HepG2 (cell line): Measurements from ENCODE around the gene GNPAT. TPM values are rescaled to one million over a fixed set of nuclear protein-coding genes. Genes with fewer than 3 reads are reported as not detected.

Experiments
- AHR ChIP-seq: IDR thresholded peaks from 2 replicates; pipeline ENCODE4 v1.6.1; 2018; ENCODE audit warnings: missing genetic modification reagents, missing compliant biosample characterization
- ATF6 ChIP-seq: sonication (generic); formaldehyde crosslinking; conservative IDR thresholded peaks from 2 replicates; pipeline ENCODE4 v1.4.0; 2020; ENCODE audit warnings: missing genetic modification reagents
- BRD4 ChIP-seq: sonication (generic); formaldehyde crosslinking; IDR thresholded peaks from 2 replicates; pipeline ENCODE4 v1.4.0; 2020; ENCODE audit warnings: missing genetic modification reagents
- CBX1 ChIP-seq: IDR thresholded peaks from one replicate; pipeline ENCODE4 v1.6.1; 2016; ENCODE audit warnings: antibody characterized with exemption, low read depth
- GZF1 ChIP-seq: sonication (generic); formaldehyde crosslinking; IDR thresholded peaks from 2 replicates; pipeline ENCODE4 v1.5.1; 2020; ENCODE audit warnings: mild to moderate bottlenecking, missing genetic modification reagents
- HNRNPH1 ChIP-seq: fragments of 200-400 bp; formaldehyde crosslinking; optimal IDR thresholded peaks from 2 replicates; pipeline ENCODE3; 2017; ENCODE audit warnings: mild to moderate bottlenecking, low read depth, low read length
- HNRNPLL ChIP-seq: fragments of 200-400 bp; formaldehyde crosslinking; IDR thresholded peaks from 2 replicates; pipeline ENCODE4 v1.6.1; 2017; ENCODE audit warnings: mild to moderate bottlenecking, low read depth, low read length; ENCODE audit not compliant: poor library complexity, severe bottlenecking
- ISX ChIP-seq: sonication (generic); formaldehyde crosslinking; conservative IDR thresholded peaks from 2 replicates; pipeline ENCODE4 v1.5.0; 2020; ENCODE audit warnings: missing genetic modification reagents
- KDM2A ChIP-seq: sonication (generic); formaldehyde crosslinking; IDR thresholded peaks from 2 replicates; pipeline ENCODE4 v1.4.0; 2020; ENCODE audit warnings: low read depth, missing genetic modification reagents, borderline replicate concordance
- KLF6 ChIP-seq: IDR thresholded peaks from 2 replicates; pipeline ENCODE4 v1.8.0; 2016; ENCODE audit warnings: missing biosample characterization, missing genetic modification reagents
- MAF1 ChIP-seq: sonication (generic); formaldehyde crosslinking; IDR thresholded peaks from 2 replicates; pipeline ENCODE4 v1.5.0; 2020; ENCODE audit warnings: missing genetic modification reagents, borderline replicate concordance
- MEIS2 ChIP-seq: sonication (generic); formaldehyde crosslinking; IDR thresholded peaks from 2 replicates; pipeline ENCODE4 v1.9.0; 2021; ENCODE audit warnings: mild to moderate bottlenecking, missing genetic modification reagents
- MYNN ChIP-seq: sonication (generic); formaldehyde crosslinking; IDR thresholded peaks from 2 replicates; pipeline ENCODE4 v1.4.0; 2020; ENCODE audit warnings: mild to moderate bottlenecking, low read depth, missing genetic modification reagents
- PATZ1 ChIP-seq: sonication (generic); formaldehyde crosslinking; IDR thresholded peaks from 2 replicates; pipeline ENCODE4 v1.4.0; 2020; ENCODE audit warnings: missing genetic modification reagents
- PBX3 ChIP-seq: sonication (generic); formaldehyde crosslinking; IDR thresholded peaks from 2 replicates; pipeline ENCODE4 v1.8.1; 2023; ENCODE audit warnings: missing genetic modification reagents, inconsistent platforms, borderline replicate concordance
- PHF21A ChIP-seq: sonication (generic); formaldehyde crosslinking; IDR thresholded peaks from 2 replicates; pipeline ENCODE4 v1.5.0; 2020; ENCODE audit warnings: mild to moderate bottlenecking, missing genetic modification reagents
- SALL2 ChIP-seq: sonication (generic); formaldehyde crosslinking; IDR thresholded peaks from 2 replicates; pipeline ENCODE4 v1.8.1; 2023; ENCODE audit warnings: mild to moderate bottlenecking, missing genetic modification reagents, inconsistent platforms
- TAF15 ChIP-seq: fragments of 200-400 bp; formaldehyde crosslinking; IDR thresholded peaks from one replicate; pipeline ENCODE4 v1.6.1; 2018; ENCODE audit warnings: mild to moderate bottlenecking, low read depth, low read length; ENCODE audit not compliant: poor library complexity, severe bottlenecking
- ZBTB10 ChIP-seq: sonication (generic); formaldehyde crosslinking; IDR thresholded peaks from 2 replicates; pipeline ENCODE4 v1.4.0; 2020; ENCODE audit warnings: missing genetic modification reagents, borderline replicate concordance
- ZNF232 ChIP-seq: sonication (generic); formaldehyde crosslinking; IDR thresholded peaks from 2 replicates; pipeline ENCODE4 v1.4.0; 2020; ENCODE audit warnings: missing genetic modification reagents, borderline replicate concordance
- ZNF484 ChIP-seq: sonication (generic); formaldehyde crosslinking; IDR thresholded peaks from 2 replicates; pipeline ENCODE4 v1.5.1; 2020; ENCODE audit warnings: mild to moderate bottlenecking, low read depth, missing genetic modification reagents, borderline replicate concordance
- ZNF841 ChIP-seq: sonication (generic); formaldehyde crosslinking; IDR thresholded peaks from 2 replicates; pipeline ENCODE4 v1.8.1; 2023; ENCODE audit warnings: missing genetic modification reagents, borderline replicate concordance
- polyA plus RNA-seq, 8 experiments: library from polyadenylated mRNA; depleted of rRNA in 3 of 8; stranded (reverse) in 7 of 8; unstranded in 1 of 8; fragments of >200 nt; fragmentation: Illumina TruSeq in 4 of 8; extraction: Trizol in 4 of 8; gene quantifications; 2 replicates each; pipeline versions ENCODE4 v1.2.1 to v1.2.3, GENCODE V29; 2011 to 2016; ENCODE audit warnings: low read depth in 4 of 8, missing spikeins in 1 of 8, mixed read lengths in 1 of 8; ENCODE audit not compliant: insufficient read depth in 1 of 8
- total RNA-seq, 5 experiments: library from RNA; depleted of rRNA; stranded (reverse); fragments of >200 nt; fragmentation: Illumina TruSeq; extraction: Trizol; gene quantifications; 2 replicates each; pipeline ENCODE4 v1.2.3, GENCODE V29; 2016; ENCODE audit warnings: low read depth in 1 of 5

The GNPAT gene
- total and polyA plus RNA-seq, 2 of the 13 experiments (the other 11 are each of a cell fraction or from before 2014, with no cell fraction given) = 58.3 to 114 TPM

GRCh38 chr1:231211005-231211857, 29.8 kb upstream of the GNPAT start (continued):
- peak; percentile 65 for TF ChIP-seq PATZ1 (CRISPR knock-in tag)
- no peak for TF ChIP-seq MAF1 (CRISPR knock-in tag)
- no peak for TF ChIP-seq ZBTB10 (CRISPR knock-in tag)
- TF ChIP-seq PBX3 = no peak
- no peak for TF ChIP-seq HNRNPLL
- no peak for TF ChIP-seq ZNF232 (CRISPR knock-in tag)
- no peak for TF ChIP-seq ZNF841 (CRISPR knock-in tag)
- TF ChIP-seq KDM2A (CRISPR knock-in tag) = peak; percentile 55; the same call in 1 of the 2 replicates
- TF ChIP-seq KLF6 (CRISPR knock-in tag) = 0 out of 2 replicates have a peak, but pooled peaks have one; percentile 47
- 0 out of 2 replicates have a peak, but pooled peaks have one; percentile 11 for TF ChIP-seq BRD4 (CRISPR knock-in tag)
- TF ChIP-seq ATF6 (CRISPR knock-in tag) = no peak
- TF ChIP-seq TAF15 = no peak
- no peak for TF ChIP-seq HNRNPH1
- TF ChIP-seq CBX1 = no peak
- TF ChIP-seq AHR (CRISPR knock-in tag) = no peak
- no peak for TF ChIP-seq ZNF484 (CRISPR knock-in tag)
- TF ChIP-seq MEIS2 (CRISPR knock-in tag) = no peak
- no peak for TF ChIP-seq ISX
- no peak for TF ChIP-seq SALL2 (CRISPR knock-in tag)
- TF ChIP-seq PHF21A = no peak
- 0 out of 2 replicates have a peak, but pooled peaks have one; percentile 65 for TF ChIP-seq MYNN (CRISPR knock-in tag)
- TF ChIP-seq GZF1 (CRISPR knock-in tag) = no peak
